SK-N-SH treated with all-trans-retinoic acid at 6 μM for 48 hours (cell line): ENCODE data around the gene TWF1.

Experiments used
- CREB5 ChIP-seq: fragments of 250-450 bp; sonication (Bioruptor Pico); IDR thresholded peaks from 2 replicates; pipeline ENCODE4 v1.5.1; 2020; ENCODE audit warnings: low read depth, mild to moderate bottlenecking, moderate library complexity
- ISL1 ChIP-seq: fragments of 250-450 bp; sonication (Bioruptor Pico); IDR thresholded peaks from 2 replicates; pipeline ENCODE4 v2.1.2; 2022; ENCODE audit warnings: mild to moderate bottlenecking, moderate library complexity
- OSR1 ChIP-seq: fragments of 250-450 bp; sonication (Bioruptor Pico); IDR thresholded peaks from 2 replicates; pipeline ENCODE4 v1.8.0; 2022; ENCODE audit warnings: moderate library complexity, mild to moderate bottlenecking, inconsistent platforms
- PATZ1 ChIP-seq: fragments of 250-450 bp; sonication (Bioruptor Pico); IDR thresholded peaks from 2 replicates; pipeline ENCODE4 v1.8.0; 2020; ENCODE audit warnings: mild to moderate bottlenecking, moderate library complexity, borderline replicate concordance
- PPARA ChIP-seq: fragments of 250-450 bp; sonication (Bioruptor Pico); IDR thresholded peaks from 2 replicates; pipeline ENCODE4 v1.5.0; 2020; ENCODE audit warnings: mild to moderate bottlenecking, borderline replicate concordance
- RARB ChIP-seq: fragments of 250-450 bp; sonication (Bioruptor Pico); IDR thresholded peaks from 2 replicates; pipeline ENCODE4 v1.8.0; 2021; ENCODE audit warnings: mild to moderate bottlenecking, moderate library complexity
- SNAI2 ChIP-seq: fragments of 250-450 bp; sonication (Bioruptor Pico); IDR thresholded peaks from 2 replicates; pipeline ENCODE4 v1.5.0; 2020; ENCODE audit warnings: mild to moderate bottlenecking, moderate library complexity
- ZNF565 ChIP-seq: fragments of 450-650 bp; formaldehyde crosslinking; conservative IDR thresholded peaks from 2 replicates; pipeline ENCODE4 v1.5.0; 2020; ENCODE audit warnings: low read depth, mild to moderate bottlenecking, moderate library complexity
- ZNF8 ChIP-seq: fragments of 450-650 bp; formaldehyde crosslinking; IDR thresholded peaks from 2 replicates; pipeline ENCODE4 v1.5.0; 2020; ENCODE audit warnings: mild to moderate bottlenecking, moderate library complexity

GRCh38 chr12:43797561-43798217 lies 8.4 kb downstream of the TWF1 start:
- TF ChIP-seq OSR1 (CRISPR knock-in tag) (no peak), SNAI2 (CRISPR knock-in tag) (no peak), ISL1 (no peak), PATZ1 (CRISPR knock-in tag) (no peak), RARB (CRISPR knock-in tag) (no peak), ZNF8 (CRISPR knock-in tag) (no peak), PPARA (no peak), ZNF565 (CRISPR knock-in tag) (no peak), CREB5 (CRISPR knock-in tag) (no peak)
